NT2/D1 (cell line): ENCODE measurements around the gene PRPS1.
"Not testable (repeated sequence)": the region's sequence is repeated elsewhere in the genome, so short reads cannot be mapped to it uniquely, and the experiment has no call there.

Experiments used
- DNase-seq: peaks from one replicate; pipeline ENCODE4 v3.0.0-alpha.2; 2011; ENCODE audit warnings: low read depth, low spot score
- H3K27me3 ChIP-seq: 2 replicates; pipeline ENCODE4 v1.6.0; 2011; ENCODE audit warnings: mild to moderate bottlenecking; ENCODE audit not compliant: insufficient read length, insufficient read depth
- H3K36me3 ChIP-seq: 2 replicates; pipeline ENCODE4 v1.6.1; 2011; ENCODE audit warnings: mild to moderate bottlenecking, low read length, mixed read lengths; ENCODE audit not compliant: insufficient read depth, insufficient read length
- H3K4me1 ChIP-seq: 2 replicates; pipeline ENCODE4 v1.5.1; 2011; ENCODE audit not compliant: insufficient read depth, insufficient read length
- H3K4me3 ChIP-seq: 2 replicates; pipeline ENCODE4 v1.5.1; 2011; ENCODE audit warnings: low read depth; ENCODE audit not compliant: insufficient read length
- H3K9ac ChIP-seq: 2 replicates; pipeline ENCODE4 v1.6.0; 2011; ENCODE audit warnings: low read depth; ENCODE audit not compliant: insufficient read length
- H3K9me3 ChIP-seq: 2 replicates; pipeline ENCODE4 v1.5.1; 2011; ENCODE audit warnings: mild to moderate bottlenecking, low read length; ENCODE audit not compliant: insufficient read depth
- SUZ12 ChIP-seq: IDR thresholded peaks from 2 replicates; pipeline ENCODE4 v1.6.1; 2011; ENCODE audit not compliant: insufficient read length, insufficient read depth; ENCODE audit errors: extremely low read depth
- YY1 ChIP-seq: IDR thresholded peaks from 2 replicates; pipeline ENCODE4 v1.6.1; 2011; ENCODE audit not compliant: insufficient read length, insufficient read depth
- ZNF274 ChIP-seq: IDR thresholded peaks from 2 replicates; pipeline ENCODE4 v1.6.1; 2011; ENCODE audit warnings: mild to moderate bottlenecking, low read depth, low read length

PRPS1 gene

GRCh38 chrX:107669261-107669660 lies 41.0 kb downstream of the PRPS1 start:
- no peak for DNase-seq
- H3K36me3 ChIP-seq = no peaks in the 10 kb centered on the region
- H3K27me3 ChIP-seq = no peaks in the 10 kb centered on the region
- no peak for TF ChIP-seq ZNF274
- no peak for TF ChIP-seq YY1
- TF ChIP-seq SUZ12 = no peak
- no peaks in the 10 kb centered on the region for H3K4me1 ChIP-seq
- no peaks in the 10 kb centered on the region for H3K9me3 ChIP-seq
- H3K4me3 ChIP-seq = no peak overlapping the region
- no peak overlapping the region for H3K9ac ChIP-seq

GRCh38 chrX:107669885-107670628 lies 41.7 kb downstream of the PRPS1 start:
- no peak for TF ChIP-seq SUZ12
- H3K36me3 ChIP-seq = no peaks in the 10 kb centered on the region
- no peaks in the 10 kb centered on the region for H3K9me3 ChIP-seq
- H3K27me3 ChIP-seq = no peaks in the 10 kb centered on the region
- no peak overlapping the region for H3K4me3 ChIP-seq
- no peak for DNase-seq
- H3K4me1 ChIP-seq = no peaks in the 10 kb centered on the region
- H3K9ac ChIP-seq = no peak overlapping the region

GRCh38 chrX:107671256-107671655 lies 42.9 kb downstream of the PRPS1 start:
- not testable (repeated sequence) for H3K9ac ChIP-seq, DNase-seq, H3K9me3 ChIP-seq, H3K36me3 ChIP-seq, H3K4me1 ChIP-seq, H3K27me3 ChIP-seq, H3K4me3 ChIP-seq

GRCh38 chrX:107672955-107673378 lies 44.7 kb downstream of the PRPS1 start:
- no peaks in the 10 kb centered on the region for H3K4me1 ChIP-seq
- no peak overlapping the region for H3K9ac ChIP-seq
- H3K9me3 ChIP-seq = no peaks in the 10 kb centered on the region

GRCh38 chrX:107673431-107673830 lies 45.1 kb downstream of the PRPS1 start:
- TF ChIP-seq YY1 (no peak), SUZ12 (no peak), ZNF274 (no peak)
- Histone ChIP-seq H3K9me3 (no peaks in the 10 kb centered on the region), H3K4me1 (no peaks in the 10 kb centered on the region), H3K27me3 (no peaks in the 10 kb centered on the region), H3K36me3 (no peaks in the 10 kb centered on the region), H3K9ac (no peak overlapping the region), H3K4me3 (no peak overlapping the region)
- no peak for DNase-seq

More at GRCh38 chrX:107672955-107673378, 44.7 kb downstream of the PRPS1 start:
- TF ChIP-seq YY1 = no peak
- TF ChIP-seq ZNF274 = no peak
- no peak for TF ChIP-seq SUZ12
- no peaks in the 10 kb centered on the region for H3K27me3 ChIP-seq
- no peak for DNase-seq
- H3K4me3 ChIP-seq = no peak overlapping the region
- no peaks in the 10 kb centered on the region for H3K36me3 ChIP-seq

- no peak for DNase-seq
- Histone ChIP-seq H3K36me3 (no peaks in the 10 kb centered on the region), H3K9me3 (no peaks in the 10 kb centered on the region), H3K4me3 (no peak overlapping the region), H3K27me3 (no peaks in the 10 kb centered on the region), H3K4me1 (no peaks in the 10 kb centered on the region), H3K9ac (no peak overlapping the region)
- no peak for TF ChIP-seq SUZ12
- TF ChIP-seq YY1 = no peak
Observed at GRCh38 chrX:107673933-107674479, 45.7 kb downstream of the PRPS1 start.

GRCh38 chrX:107674480-107675364 lies 46.4 kb downstream of the PRPS1 start:
- Histone ChIP-seq H3K9me3 (no peaks in the 10 kb centered on the region), H3K9ac (no peak overlapping the region), H3K36me3 (no peaks in the 10 kb centered on the region), H3K4me1 (no peaks in the 10 kb centered on the region), H3K27me3 (no peaks in the 10 kb centered on the region), H3K4me3 (no peak overlapping the region)
- no peak for DNase-seq
- TF ChIP-seq ZNF274 (no peak), SUZ12 (no peak)
